ENCODE measurements around the gene KRTAP5-5. TPM values are rescaled to one million over a fixed set of nuclear protein-coding genes. Genes with fewer than 3 reads are reported as not detected.
"Not testable (repeated sequence)": the region's sequence is repeated elsewhere in the genome, so short reads cannot be mapped to it uniquely, and the experiment has no call there.

The KRTAP5-5 gene
- total RNA-seq, 1 donor from 2014 or later = not detected

- intact Hi-C loops (cut with micrococcal nuclease) = no loop called here
Observed at GRCh38 chr11:1641096-1641495, 11.5 kb downstream of the KRTAP5-5 start.

GRCh38 chr11:1642288-1643145 is 12.9 kb downstream of the KRTAP5-5 start:
- intact Hi-C loops (cut with micrococcal nuclease) = no loop called here

DNA sequence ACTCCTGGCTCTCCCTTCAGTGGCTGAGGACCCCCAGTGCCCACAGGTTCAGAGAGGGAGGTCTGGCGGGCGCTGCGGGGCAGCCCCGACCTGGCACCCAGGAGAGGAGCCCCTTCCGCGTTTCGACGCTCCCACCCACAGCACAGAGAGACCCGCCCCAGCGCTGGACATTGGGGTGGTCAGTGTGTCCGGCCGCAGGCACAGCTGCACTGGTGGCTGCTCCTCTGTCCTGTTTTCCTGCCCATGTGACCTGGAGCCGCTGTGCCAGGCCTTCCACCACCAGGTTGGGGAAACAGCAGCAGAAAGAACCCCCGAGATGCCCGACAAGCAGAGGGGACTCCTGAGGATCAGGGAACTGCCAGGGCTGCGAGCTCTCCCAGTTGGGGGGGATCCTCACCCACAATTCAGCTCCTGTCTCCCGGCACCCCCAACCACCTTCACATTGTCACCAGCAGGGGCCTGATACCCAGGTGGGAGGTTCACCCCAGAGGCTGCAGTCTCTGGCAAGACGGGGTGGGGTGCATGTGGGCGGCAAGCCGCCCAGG is 13.6 kb downstream of the KRTAP5-5 start:
- intact Hi-C loops (cut with micrococcal nuclease) = no loop called here

GRCh38 chr11:1644601-1645356 is 15.2 kb downstream of the KRTAP5-5 start:
- intact Hi-C loops (cut with micrococcal nuclease) = no loop called here

- intact Hi-C loops (cut with micrococcal nuclease) = no loop called here
Observed at GRCh38 chr11:1645357-1645821, 15.8 kb downstream of the KRTAP5-5 start.

- intact Hi-C loops (cut with micrococcal nuclease) = not testable (repeated sequence)
Observed at GRCh38 chr11:1646540-1646939, 17.0 kb downstream of the KRTAP5-5 start.

DNA sequence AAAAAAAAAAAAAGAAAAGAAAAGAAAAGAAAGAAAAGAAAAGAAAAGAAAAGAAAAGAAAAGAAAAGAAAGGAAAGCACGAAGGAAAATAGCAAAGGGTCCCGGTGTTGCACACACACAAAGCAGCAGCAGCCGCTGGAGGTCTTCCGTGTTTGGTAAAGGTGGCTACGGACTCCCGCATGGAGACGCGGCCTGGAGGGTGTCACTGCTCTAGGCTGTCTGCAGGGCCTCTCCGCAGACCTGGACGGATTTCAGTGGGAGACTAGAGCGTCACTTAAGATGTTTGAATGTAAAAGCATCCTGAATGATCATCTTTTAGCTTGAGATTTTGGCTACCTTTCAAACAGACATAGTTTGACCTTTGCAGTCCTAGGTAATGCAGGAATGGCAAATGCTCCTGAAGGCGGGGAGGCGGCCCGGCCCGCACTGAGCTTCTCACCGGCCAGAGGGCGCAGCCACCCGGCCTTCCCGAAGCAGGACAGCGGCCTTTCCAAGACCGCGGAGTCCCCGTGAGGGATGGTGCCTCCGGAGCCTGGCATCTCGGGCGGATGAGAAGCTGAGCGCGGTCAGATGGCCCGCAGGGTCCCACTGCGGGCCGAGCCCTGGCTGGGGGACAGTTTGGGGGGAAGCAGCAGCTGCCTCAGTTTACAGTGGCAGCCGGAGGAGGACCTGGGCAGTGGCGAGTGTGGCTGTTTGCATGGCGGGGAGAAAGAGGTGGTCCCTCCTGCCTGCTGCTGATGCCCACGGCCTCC is 18.5 kb downstream of the KRTAP5-5 start:
- intact Hi-C loops (cut with micrococcal nuclease) = no loop called here

GRCh38 chr11:1648653-1649420 is 19.3 kb downstream of the KRTAP5-5 start:
- intact Hi-C loops (cut with micrococcal nuclease) = no loop called here

DNA sequence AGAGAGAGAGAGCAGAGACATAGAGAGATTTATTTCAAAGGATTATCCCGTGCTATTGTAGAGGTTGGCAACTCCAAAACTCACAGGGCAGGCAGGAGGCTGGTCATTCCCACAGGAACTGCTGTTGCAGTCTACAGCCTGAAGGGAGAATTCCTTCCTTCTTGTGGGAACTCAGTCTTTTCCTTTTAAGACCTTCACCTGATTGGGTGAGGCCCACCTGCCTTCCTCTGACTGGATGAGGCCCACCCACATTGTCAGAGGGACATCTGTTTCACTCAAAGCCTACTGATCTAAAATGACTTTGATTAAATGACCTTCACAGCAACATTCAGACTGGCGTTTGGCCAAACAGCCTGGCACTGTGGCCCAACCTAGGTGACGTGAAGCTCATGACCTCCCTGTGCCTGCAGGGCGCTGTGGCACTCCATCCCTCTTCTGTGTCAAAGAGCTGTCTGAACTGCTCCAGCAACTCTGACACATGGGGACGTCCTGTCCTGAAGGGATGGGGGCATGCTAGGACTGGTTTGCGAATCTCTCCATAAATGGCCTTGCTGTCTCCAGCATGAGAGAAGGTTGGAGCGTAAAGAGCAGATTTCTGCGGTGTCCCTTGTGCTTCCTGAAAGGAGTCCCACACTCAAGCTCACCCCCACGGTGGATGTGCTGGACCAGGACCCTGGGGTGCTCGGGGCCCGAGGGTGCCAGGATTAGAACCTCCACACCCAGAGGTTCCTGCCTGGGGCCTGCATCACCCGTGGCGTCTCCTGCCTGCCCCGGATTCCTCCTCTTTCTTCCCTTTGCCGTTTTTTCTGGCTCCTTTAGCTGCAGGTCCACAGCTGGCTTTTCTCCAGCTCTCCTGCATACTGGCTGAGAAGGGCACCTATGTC is 20.7 kb downstream of the KRTAP5-5 start:
- intact Hi-C loops (cut with micrococcal nuclease) = no loop called here

DNA sequence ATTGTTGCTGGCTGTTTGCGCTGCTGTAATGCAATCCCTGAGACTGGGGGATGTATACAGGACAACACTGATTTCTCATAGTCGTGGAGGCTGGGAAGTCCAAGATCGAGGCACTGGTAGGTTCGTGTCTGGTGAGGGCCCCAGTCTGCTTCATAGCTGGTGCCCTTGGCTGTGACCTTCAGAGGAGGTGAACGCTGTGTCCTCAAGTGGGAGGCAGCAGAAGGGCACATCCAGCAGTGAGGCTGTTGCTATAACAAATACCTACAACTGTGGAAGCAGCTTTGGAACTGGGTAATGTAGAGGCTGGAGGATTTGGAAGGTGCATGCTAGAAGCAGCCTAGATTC is 21.3 kb downstream of the KRTAP5-5 start:
- intact Hi-C loops (cut with micrococcal nuclease) = no loop called here

- intact Hi-C loops (cut with micrococcal nuclease) = no loop called here
Observed at GRCh38 chr11:1651411-1651980, 21.9 kb downstream of the KRTAP5-5 start.

- intact Hi-C loops (cut with micrococcal nuclease) = loop anchor here (1.0 to 2.0 kb wide), 3 partner anchors 41 to 499 kb away; no protein-coding TSS in a partner anchor
Observed at GRCh38 chr11:1652026-1652425, 22.5 kb downstream of the KRTAP5-5 start.

- intact Hi-C loops (cut with micrococcal nuclease) = loop anchor here (1.0 to 2.0 kb wide), 3 partner anchors 41 to 499 kb away; no protein-coding TSS in a partner anchor
Observed at GRCh38 chr11:1652442-1652770, 22.8 kb downstream of the KRTAP5-5 start.

DNA sequence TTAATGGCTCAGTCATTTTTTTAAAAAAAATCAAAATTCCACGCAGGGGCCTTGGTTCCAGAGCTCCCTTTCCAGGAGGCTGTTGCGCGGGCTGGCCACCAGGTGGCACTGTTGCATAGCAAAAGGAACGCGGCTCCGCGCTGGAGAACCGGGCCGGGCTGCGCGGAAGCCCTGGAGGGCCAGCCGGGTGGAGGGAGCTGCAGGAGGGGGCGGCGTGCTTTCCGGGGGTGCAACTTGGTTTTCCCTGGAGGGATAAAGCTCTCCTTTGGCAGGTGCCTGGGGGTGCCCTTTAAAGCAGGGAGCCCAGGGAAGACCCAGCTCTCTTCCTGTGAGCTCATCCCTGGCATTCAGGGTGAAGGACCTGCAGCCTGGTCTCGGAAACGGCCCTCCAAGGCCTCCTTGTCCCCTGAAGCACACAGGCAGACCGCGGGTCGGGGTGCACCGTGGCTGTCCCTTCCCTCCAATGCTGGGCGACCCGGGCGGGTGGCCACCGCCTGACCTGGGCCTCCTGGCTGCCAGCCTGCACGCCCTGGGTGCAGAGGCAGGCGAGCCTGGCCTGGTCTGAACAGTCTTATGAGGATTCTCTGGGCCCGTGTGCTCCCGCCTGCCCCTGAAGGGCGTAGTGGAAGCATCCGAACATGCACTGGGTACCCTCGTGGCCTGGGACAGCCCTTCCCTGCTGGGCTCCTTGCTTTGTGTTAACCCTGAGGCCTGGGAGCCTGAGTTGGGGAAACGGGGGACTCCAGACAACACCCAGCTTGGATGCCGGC is 23.4 kb downstream of the KRTAP5-5 start:
- intact Hi-C loops (cut with micrococcal nuclease) = loop anchor here (1.0 to 2.0 kb wide), 3 partner anchors 40 to 498 kb away; no protein-coding TSS in a partner anchor

DNA sequence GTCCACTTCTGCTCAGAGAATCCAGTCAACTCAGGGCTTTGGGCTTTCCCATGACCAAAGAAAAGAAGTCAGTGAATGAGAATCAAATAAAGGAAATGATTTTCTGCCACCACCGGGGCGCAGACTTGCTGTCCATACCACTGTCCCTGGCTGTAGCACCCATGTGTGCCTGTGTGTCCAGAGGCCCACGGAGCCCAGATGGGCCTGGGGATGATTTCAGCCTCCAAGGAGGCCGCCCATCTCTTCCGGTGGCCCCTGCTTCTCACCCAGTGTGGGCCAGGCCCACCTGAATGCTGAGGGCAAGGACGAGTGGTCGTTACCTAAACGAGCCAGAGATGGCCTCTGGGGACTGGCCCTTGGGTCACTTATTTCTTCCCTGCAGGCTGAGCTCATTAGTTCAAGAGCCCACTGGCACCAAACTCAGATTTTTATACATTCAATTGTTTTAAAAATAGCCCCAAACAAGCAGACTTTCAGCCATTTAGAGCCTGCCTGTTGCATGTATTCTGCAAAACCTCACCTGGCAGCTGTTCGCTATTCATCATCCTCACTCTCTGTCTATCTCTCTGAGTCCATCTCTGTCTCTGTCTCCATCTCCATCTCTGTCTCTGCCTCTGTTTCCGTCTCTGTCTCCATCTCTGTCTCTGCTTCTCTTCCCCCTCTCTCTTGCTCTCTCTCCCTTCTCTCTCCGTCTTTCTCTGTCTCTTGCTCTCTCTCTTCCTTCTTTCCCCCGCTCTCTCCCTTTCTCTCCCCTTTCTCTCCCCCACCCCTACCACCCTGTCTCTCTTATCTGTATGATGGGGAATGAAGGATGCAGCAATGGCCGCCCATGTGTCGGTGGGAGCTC is 24.2 kb downstream of the KRTAP5-5 start:
- intact Hi-C loops (cut with micrococcal nuclease) = loop anchor here (2.0 kb wide), 1 partner anchor 179 kb away; no protein-coding TSS in a partner anchor

- intact Hi-C loops (cut with micrococcal nuclease) = no loop called here
Observed at GRCh38 chr11:1654388-1655167, 25.0 kb downstream of the KRTAP5-5 start.

Measured in T-helper 1 cell treated with Interleukin-12 subunit alpha and Interleukin-12 subunit beta and Interleukin-4 antibody, amounts not matched to agents 30 ng/mL and 1 ng/mL, for 36 hours (primary cell).